ENCODE data around the gene MSH5.
"Not testable (repeated sequence)": the region's sequence is repeated elsewhere in the genome, so short reads cannot be mapped to it uniquely, and the experiment has no call there.

The MSH5 gene

GRCh38 chr6:31739639-31740396 lies at the start of gene MSH5:
Gene MSH5 (plus strand): TSS chr6:31740005. CDS start chr6:31740467, 462 bp downstream.
- peak; percentile 91 to 94 (median 92) for DNase-seq

GRCh38 chr6:31690231-31691077 lies 49.4 kb upstream of the MSH5 start:
- DNase-seq = no peak

- no peak for DNase-seq
Observed at GRCh38 chr6:31691078-31691463, 48.7 kb upstream of the MSH5 start.

GRCh38 chr6:31691564-31692108 lies 48.2 kb upstream of the MSH5 start:
- no peak for DNase-seq

GRCh38 chr6:31692353-31692752 lies 47.5 kb upstream of the MSH5 start:
- DNase-seq = no peak

- no peak for DNase-seq
Observed at GRCh38 chr6:31692886-31693285, 46.9 kb upstream of the MSH5 start.

- no peak for DNase-seq
Observed at GRCh38 chr6:31693535-31693934, 46.3 kb upstream of the MSH5 start.

GRCh38 chr6:31697555-31697954 lies 42.2 kb upstream of the MSH5 start:
- DNase-seq = no peak

- no peak for DNase-seq
Observed at GRCh38 chr6:31700740-31701401, 38.9 kb upstream of the MSH5 start.

- no peak for DNase-seq
Observed at GRCh38 chr6:31701666-31702404, 38.0 kb upstream of the MSH5 start.

- no peak for DNase-seq
Observed at GRCh38 chr6:31702405-31702818, 37.4 kb upstream of the MSH5 start.

GRCh38 chr6:31702819-31703716 lies 36.7 kb upstream of the MSH5 start, which contains the start of gene ABHD16A:
Gene ABHD16A (minus strand): TSS chr6:31703324. CDS start chr6:31703281, 43 bp downstream.
- peak; percentile 88 to 96 (median 94) for DNase-seq

- DNase-seq = no peak
Observed at GRCh38 chr6:31705931-31706330, 33.9 kb upstream of the MSH5 start.

- no peak for DNase-seq
Observed at GRCh38 chr6:31706599-31706998, 33.2 kb upstream of the MSH5 start, which contains the start of gene LY6G6F. Gene LY6G6F (plus strand): TSS chr6:31706866. CDS start chr6:31706907, 41 bp downstream.

- DNase-seq = no peak
Observed at GRCh38 chr6:31707701-31708100, 32.1 kb upstream of the MSH5 start.

GRCh38 chr6:31708224-31708623 lies 31.6 kb upstream of the MSH5 start:
- no peak for DNase-seq

GRCh38 chr6:31709157-31709556 lies 30.6 kb upstream of the MSH5 start:
- DNase-seq = not testable (repeated sequence)

- DNase-seq = no peak
Observed at GRCh38 chr6:31710523-31711219, 29.1 kb upstream of the MSH5 start.

- no peak for DNase-seq
Observed at GRCh38 chr6:31711233-31711632, 28.6 kb upstream of the MSH5 start.

GRCh38 chr6:31712296-31712695 lies 27.5 kb upstream of the MSH5 start:
- peak in 2 of 6 experiments; percentile 12 to 17 for DNase-seq
